GM21447 (cell line): ENCODE data around the gene CCIN.
A peak's percentile ranks its signal among the peaks of the same experiment; 100 is the strongest.

Experiments
- ATAC-seq: cut with Tn5 transposase; IDR thresholded peaks from one replicate; pipeline ENCODE4 v1.9.1; 2021; ENCODE audit not compliant: unreplicated experiment

CCIN gene

GRCh38 chr9:36188212-36188611 lies 19.0 kb downstream of the CCIN start:
- no peak for ATAC-seq

- ATAC-seq: no peak
Measured at GRCh38 chr9:36189976-36190375, 20.8 kb downstream of the CCIN start.

GRCh38 chr9:36190388-36191289 lies 21.5 kb downstream of the CCIN start, which contains the start of gene CLTA:
TSS of gene CLTA (plus strand) at chr9:36190921. CDS start at chr9:36191057, 136 bp downstream.
- ATAC-seq: peak; percentile 97

GRCh38 chr9:36191290-36191645 lies 22.1 kb downstream of the CCIN start:
- peak; percentile 16 for ATAC-seq

- no peak for ATAC-seq
Measured at GRCh38 chr9:36191686-36192085, 22.5 kb downstream of the CCIN start.

- ATAC-seq: no peak
Measured at GRCh38 chr9:36192196-36192595, 23.0 kb downstream of the CCIN start.

GRCh38 chr9:36193023-36193422 lies 23.8 kb downstream of the CCIN start:
- ATAC-seq: no peak

- ATAC-seq: no peak
Measured at GRCh38 chr9:36194326-36195000, 25.3 kb downstream of the CCIN start.

GRCh38 chr9:36204906-36205547 lies 35.8 kb downstream of the CCIN start:
- ATAC-seq: no peak

- ATAC-seq: no peak
Measured at GRCh38 chr9:36207016-36207415, 37.8 kb downstream of the CCIN start.

GRCh38 chr9:36207546-36208012 lies 38.4 kb downstream of the CCIN start:
- ATAC-seq: no peak

GRCh38 chr9:36208521-36209253 lies 39.5 kb downstream of the CCIN start:
- no peak for ATAC-seq

- ATAC-seq: no peak
Measured at GRCh38 chr9:36210722-36211121, 41.5 kb downstream of the CCIN start.

- no peak for ATAC-seq
Measured at GRCh38 chr9:36211510-36211909, 42.3 kb downstream of the CCIN start.

- ATAC-seq: no peak
Measured at GRCh38 chr9:36213387-36213786, 44.2 kb downstream of the CCIN start.

- ATAC-seq: no peak
Measured at GRCh38 chr9:36213989-36214388, 44.8 kb downstream of the CCIN start.

GRCh38 chr9:36214571-36214970 lies 45.4 kb downstream of the CCIN start:
- ATAC-seq: no peak

- no peak for ATAC-seq
Measured at GRCh38 chr9:36217256-36217968, 48.2 kb downstream of the CCIN start.

GRCh38 chr9:36218011-36218410 lies 48.8 kb downstream of the CCIN start:
- no peak for ATAC-seq

GRCh38 chr9:36218411-36218901 lies 49.3 kb downstream of the CCIN start:
- no peak for ATAC-seq
